ENCODE results near the gene URI1.

Gene URI1, protein sequence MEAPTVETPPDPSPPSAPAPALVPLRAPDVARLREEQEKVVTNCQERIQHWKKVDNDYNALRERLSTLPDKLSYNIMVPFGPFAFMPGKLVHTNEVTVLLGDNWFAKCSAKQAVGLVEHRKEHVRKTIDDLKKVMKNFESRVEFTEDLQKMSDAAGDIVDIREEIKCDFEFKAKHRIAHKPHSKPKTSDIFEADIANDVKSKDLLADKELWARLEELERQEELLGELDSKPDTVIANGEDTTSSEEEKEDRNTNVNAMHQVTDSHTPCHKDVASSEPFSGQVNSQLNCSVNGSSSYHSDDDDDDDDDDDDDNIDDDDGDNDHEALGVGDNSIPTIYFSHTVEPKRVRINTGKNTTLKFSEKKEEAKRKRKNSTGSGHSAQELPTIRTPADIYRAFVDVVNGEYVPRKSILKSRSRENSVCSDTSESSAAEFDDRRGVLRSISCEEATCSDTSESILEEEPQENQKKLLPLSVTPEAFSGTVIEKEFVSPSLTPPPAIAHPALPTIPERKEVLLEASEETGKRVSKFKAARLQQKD

GRCh38 chr19:29941828-29942403, at the start of gene URI1:
Gene URI1 (plus strand): TSS chr19:29942239. CDS start chr19:29942548, 309 bp downstream.
- Histone ChIP-seq H3K4me2 (ENCODE audit: low read length) (peak within 1 kb of the TSS; percentile 90), H4K20me1 (ENCODE audit: insufficient read depth, low read length) (no peaks in the 10 kb centered on the region), H3K27me3 (ENCODE audit: insufficient read depth, low read length) (no peaks in the 10 kb centered on the region), H3K4me3 (ENCODE audit: low read depth, low read length, poor library complexity, severe bottlenecking) (peak within 1 kb of the TSS; percentile 91), H3F3A (ENCODE audit: insufficient read depth, low read length) (no peaks in the 10 kb centered on the region), H2AFZ (ENCODE audit: low read length) (no peak within 1 kb of the TSS), H3K9ac (ENCODE audit: low read length) (peak within 1 kb of the TSS; percentile 92), H3K9me2 (ENCODE audit: low read depth, low read length) (no peaks in the 10 kb centered on the region), H3K79me2 (ENCODE audit: insufficient read depth, low read length) (peaks cover 42% of the 10 kb centered on the region), H3K4me1 (ENCODE audit: insufficient read depth, low read length, severe bottlenecking) (peaks cover 38% of the 10 kb centered on the region), H3K36me3 (ENCODE audit: insufficient read depth, low read length) (peaks cover 4% of the 10 kb centered on the region; the same call in 1 of the 2 replicates), H3K27ac (ENCODE audit: low read depth, low read length, poor library complexity, severe bottlenecking) (peak within 1 kb of the TSS; percentile 52), H3K9me3 (ENCODE audit: low read length) (no peaks in the 10 kb centered on the region)
- no peak for TF ChIP-seq EZH2 (IDR thresholded peaks at IDR 0.05; ENCODE audit: borderline replicate concordance, low read length)
- TF ChIP-seq, protein P1, sequence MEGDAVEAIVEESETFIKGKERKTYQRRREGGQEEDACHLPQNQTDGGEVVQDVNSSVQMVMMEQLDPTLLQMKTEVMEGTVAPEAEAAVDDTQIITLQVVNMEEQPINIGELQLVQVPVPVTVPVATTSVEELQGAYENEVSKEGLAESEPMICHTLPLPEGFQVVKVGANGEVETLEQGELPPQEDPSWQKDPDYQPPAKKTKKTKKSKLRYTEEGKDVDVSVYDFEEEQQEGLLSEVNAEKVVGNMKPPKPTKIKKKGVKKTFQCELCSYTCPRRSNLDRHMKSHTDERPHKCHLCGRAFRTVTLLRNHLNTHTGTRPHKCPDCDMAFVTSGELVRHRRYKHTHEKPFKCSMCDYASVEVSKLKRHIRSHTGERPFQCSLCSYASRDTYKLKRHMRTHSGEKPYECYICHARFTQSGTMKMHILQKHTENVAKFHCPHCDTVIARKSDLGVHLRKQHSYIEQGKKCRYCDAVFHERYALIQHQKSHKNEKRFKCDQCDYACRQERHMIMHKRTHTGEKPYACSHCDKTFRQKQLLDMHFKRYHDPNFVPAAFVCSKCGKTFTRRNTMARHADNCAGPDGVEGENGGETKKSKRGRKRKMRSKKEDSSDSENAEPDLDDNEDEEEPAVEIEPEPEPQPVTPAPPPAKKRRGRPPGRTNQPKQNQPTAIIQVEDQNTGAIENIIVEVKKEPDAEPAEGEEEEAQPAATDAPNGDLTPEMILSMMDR (IDR thresholded peaks at IDR 0.05; ENCODE audit: low read length): no peak

DNA sequence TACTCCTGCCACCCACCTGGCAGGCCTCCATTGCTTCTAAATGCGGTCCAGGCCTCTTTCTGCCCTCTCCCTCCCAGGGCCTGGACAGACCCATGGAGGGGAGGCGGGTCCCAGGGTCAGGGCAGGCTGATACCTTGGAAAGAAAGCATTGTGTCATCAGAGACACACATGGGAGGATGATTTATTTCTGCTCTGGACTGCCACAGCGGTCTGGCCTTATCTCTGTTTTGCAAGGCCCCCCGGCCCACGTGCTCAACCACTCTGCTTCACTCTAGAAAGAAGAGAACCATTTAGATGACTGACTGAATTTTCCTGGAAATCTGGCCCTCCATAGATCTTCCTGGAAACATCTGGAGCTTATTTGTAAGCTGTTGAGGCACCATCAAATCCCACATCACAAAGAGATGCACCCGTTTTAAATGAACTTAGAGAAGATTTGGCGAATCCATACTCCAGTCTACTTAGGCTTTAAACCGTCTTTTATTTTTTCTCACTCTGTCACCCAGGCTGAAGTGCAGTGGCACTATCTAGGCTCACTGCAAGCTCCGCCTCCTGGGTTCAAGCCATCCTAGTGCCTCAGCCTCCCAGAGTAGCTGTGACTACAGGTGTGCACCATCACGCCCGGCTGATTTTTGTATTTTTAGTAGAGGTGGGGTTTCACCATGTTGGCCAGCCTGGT, 48.3 kb upstream of the URI1 start:
- no peaks in the 10 kb centered on the region for H3K79me2 ChIP-seq (ENCODE audit: insufficient read depth, low read length)
- no peak overlapping the region for H3K4me2 ChIP-seq (ENCODE audit: low read length)
- no peak overlapping the region for H3K9ac ChIP-seq (ENCODE audit: low read length)
- H2AFZ ChIP-seq (ENCODE audit: low read length): no peak overlapping the region
- H3F3A ChIP-seq (ENCODE audit: insufficient read depth, low read length): no peaks in the 10 kb centered on the region
- TF ChIP-seq, protein P1 (IDR thresholded peaks at IDR 0.05; ENCODE audit: low read length): no peak
- TF ChIP-seq EZH2 (IDR thresholded peaks at IDR 0.05; ENCODE audit: borderline replicate concordance, low read length): no peak
- no peaks in the 10 kb centered on the region for H3K4me1 ChIP-seq (ENCODE audit: insufficient read depth, low read length, severe bottlenecking)
- H4K20me1 ChIP-seq (ENCODE audit: insufficient read depth, low read length): no peaks in the 10 kb centered on the region
- no peaks in the 10 kb centered on the region for H3K9me2 ChIP-seq (ENCODE audit: low read depth, low read length)
- H3K27ac ChIP-seq (ENCODE audit: low read depth, low read length, poor library complexity, severe bottlenecking): no peak overlapping the region
- H3K27me3 ChIP-seq (ENCODE audit: insufficient read depth, low read length): no peaks in the 10 kb centered on the region
- no peak overlapping the region for H3K4me3 ChIP-seq (ENCODE audit: low read depth, low read length, poor library complexity, severe bottlenecking)
- no peaks in the 10 kb centered on the region for H3K36me3 ChIP-seq (ENCODE audit: insufficient read depth, low read length)
- H3K9me3 ChIP-seq (ENCODE audit: low read length): no peaks in the 10 kb centered on the region

- Histone ChIP-seq H3K9ac (ENCODE audit: low read length) (no peak overlapping the region), H3K27me3 (ENCODE audit: insufficient read depth, low read length) (no peaks in the 10 kb centered on the region), H3K4me3 (ENCODE audit: low read depth, low read length, poor library complexity, severe bottlenecking) (no peak overlapping the region), H4K20me1 (ENCODE audit: insufficient read depth, low read length) (no peaks in the 10 kb centered on the region), H3K4me2 (ENCODE audit: low read length) (no peak overlapping the region), H2AFZ (ENCODE audit: low read length) (no peak overlapping the region), H3K27ac (ENCODE audit: low read depth, low read length, poor library complexity, severe bottlenecking) (no peak overlapping the region), H3F3A (ENCODE audit: insufficient read depth, low read length) (no peaks in the 10 kb centered on the region), H3K9me3 (ENCODE audit: low read length) (no peaks in the 10 kb centered on the region), H3K79me2 (ENCODE audit: insufficient read depth, low read length) (no peaks in the 10 kb centered on the region), H3K9me2 (ENCODE audit: low read depth, low read length) (no peaks in the 10 kb centered on the region), H3K4me1 (ENCODE audit: insufficient read depth, low read length, severe bottlenecking) (no peaks in the 10 kb centered on the region), H3K36me3 (ENCODE audit: insufficient read depth, low read length) (no peaks in the 10 kb centered on the region)
- TF ChIP-seq, protein P1 (IDR thresholded peaks at IDR 0.05; ENCODE audit: low read length): no peak
- TF ChIP-seq EZH2 (IDR thresholded peaks at IDR 0.05; ENCODE audit: borderline replicate concordance, low read length): no peak
These were observed 45.2 kb upstream of the URI1 start for GRCh38 chr19:29896802-29897201.
